AG09319 (cell line): Measurements from ENCODE around the gene LRRC4C.

ENCODE experiments used
- DNase-seq: peaks from one replicate; pipeline ENCODE4 v3.0.0-alpha.2; 2010; ENCODE audit warnings: low read depth; ENCODE audit errors: extremely low read depth
- CTCF ChIP-seq: IDR thresholded peaks from 2 replicates; pipeline ENCODE4 v1.5.1; 2011; ENCODE audit warnings: low read depth, mild to moderate bottlenecking, inconsistent platforms, low read length, moderate library complexity

Gene LRRC4C

DNA sequence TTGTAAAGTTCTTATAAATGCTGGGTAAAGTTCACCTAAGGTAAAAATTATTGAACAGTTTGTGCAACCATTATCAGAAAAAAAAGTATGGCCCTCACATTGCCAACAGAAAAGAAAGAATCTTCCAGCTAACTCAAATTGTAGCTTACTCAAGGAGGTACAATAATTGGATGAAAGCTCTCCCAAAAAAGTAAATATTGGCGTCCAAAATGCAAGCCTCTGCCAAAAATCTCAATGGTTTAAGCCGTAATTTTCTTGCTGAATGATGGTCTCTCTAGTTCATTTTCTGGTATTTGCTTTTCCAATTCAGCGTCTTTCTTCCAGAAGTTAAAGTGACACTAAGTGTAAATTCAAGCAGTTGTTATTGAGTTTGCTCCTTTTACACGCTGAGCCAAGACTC, 727.3 kb downstream of the LRRC4C start:
- no peak for TF ChIP-seq CTCF
- DNase-seq, result no peak

DNA sequence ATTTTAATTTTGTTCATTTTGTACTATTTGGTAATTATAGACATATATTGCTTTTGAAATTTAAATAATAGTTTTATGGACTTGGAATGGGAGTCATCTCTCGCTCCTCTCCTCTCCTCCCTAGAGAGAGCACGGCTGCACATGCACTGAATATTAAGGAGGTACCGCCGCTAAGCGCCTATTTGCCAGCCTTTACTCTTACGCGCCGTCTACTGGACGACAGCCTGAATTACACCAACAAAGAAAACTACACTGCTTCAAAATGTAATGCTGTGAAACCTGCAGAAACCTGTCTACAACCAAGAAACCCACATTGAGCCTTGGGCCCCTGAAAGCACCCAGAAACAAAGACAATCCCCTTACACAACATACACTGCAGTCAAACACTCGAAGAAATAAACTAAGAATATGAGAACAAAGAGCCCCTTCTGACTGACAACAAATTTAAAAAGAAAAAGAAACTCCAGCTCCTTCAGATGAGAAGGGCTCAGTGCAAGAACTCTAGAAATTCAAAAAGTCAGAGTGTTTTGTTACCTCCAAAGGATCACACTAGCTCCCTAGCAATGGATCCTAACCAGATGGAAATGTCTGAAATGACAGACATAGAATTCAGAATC, 737.2 kb downstream of the LRRC4C start:
- peak; percentile 39 for TF ChIP-seq CTCF
- no peak for DNase-seq

GRCh38 chr11:40716344-40717130, 742.9 kb downstream of the LRRC4C start:
- TF ChIP-seq CTCF, result no peak
- DNase-seq, result no peak

GRCh38 chr11:40713083-40713482, 746.4 kb downstream of the LRRC4C start:
- no peak for TF ChIP-seq CTCF
- DNase-seq, result no peak

GRCh38 chr11:40701027-40701426, 758.4 kb downstream of the LRRC4C start:
- no peak for DNase-seq
- no peak for TF ChIP-seq CTCF

GRCh38 chr11:40689823-40690222, 769.6 kb downstream of the LRRC4C start:
- no peak for TF ChIP-seq CTCF
- no peak for DNase-seq

GRCh38 chr11:40688369-40688768, 771.1 kb downstream of the LRRC4C start:
- TF ChIP-seq CTCF, result no peak

More at GRCh38 chr11:40688369-40688768, 771.1 kb downstream of the LRRC4C start:
- no peak for DNase-seq
